MCF 10A (cell line): ENCODE data around the gene FLNC. TPM values are rescaled to one million over a fixed set of nuclear protein-coding genes. Genes with fewer than 3 reads are reported as not detected.

ENCODE experiments used
- BruUV-seq: library from RNA; stranded (reverse); fragments of 400-500 nt; replicated peaks from 2 replicates; lab custom pipeline; 2021; lab: Mats Ljungman, UMichigan
- CTCF ChIA-PET: fragments of 300-600 bp; sonication (Branson Sonifier 250); formaldehyde crosslinking; extraction: SDS; loops from one replicate; lab custom pipeline; 2021; ENCODE audit warnings: antibody characterized with exemption, inconsistent platforms; lab: Yijun Ruan, JAX
- POLR2A ChIA-PET: fragments of 300-600, 350-650 bp; sonication (Branson Sonifier 250); formaldehyde crosslinking; extraction: SDS; loops from one replicate; lab custom pipeline; 2020; ENCODE audit warnings: antibody characterized with exemption, inconsistent platforms; lab: Yijun Ruan, JAX
- DNase-seq: peaks from one replicate; pipeline ENCODE4 v3.0.0-alpha.2; 2018; ENCODE audit not compliant: unreplicated experiment
- H3K27ac Mint-ChIP-seq: one replicate; pipeline ENCODE4 v1.8.0; 2022; ENCODE audit warnings: mild to moderate bottlenecking, low read depth, mixed read lengths; ENCODE audit not compliant: unreplicated experiment
- H3K27me3 Mint-ChIP-seq: one replicate; pipeline ENCODE4 v1.8.0; 2022; ENCODE audit warnings: mixed read lengths; ENCODE audit not compliant: insufficient read depth, unreplicated experiment
- H3K36me3 Mint-ChIP-seq: one replicate; pipeline ENCODE4 v1.8.0; 2022; ENCODE audit warnings: mild to moderate bottlenecking, moderate library complexity, mixed read lengths; ENCODE audit not compliant: insufficient read depth, unreplicated experiment
- H3K4me1 Mint-ChIP-seq: one replicate; pipeline ENCODE4 v1.8.0; 2022; ENCODE audit warnings: mixed read lengths; ENCODE audit not compliant: insufficient read depth, unreplicated experiment
- H3K4me3 Mint-ChIP-seq: one replicate; pipeline ENCODE4 v1.8.0; 2022; ENCODE audit warnings: mild to moderate bottlenecking, moderate library complexity, mixed read lengths; ENCODE audit not compliant: unreplicated experiment
- H3K9me3 Mint-ChIP-seq: one replicate; pipeline ENCODE4 v1.8.0; 2022; ENCODE audit warnings: mixed read lengths; ENCODE audit not compliant: unreplicated experiment
- CTCF ChIP-seq: fragments of 200-600 bp; IDR thresholded peaks from one replicate; pipeline ENCODE4 v1.8.0; 2022; ENCODE audit warnings: antibody characterized with exemption, mild to moderate bottlenecking; ENCODE audit not compliant: unreplicated experiment
- intact Hi-C: fragments of 100-400 bp; cut with micrococcal nuclease; formaldehyde crosslinking; loops from 2 replicates; pipeline ENCODE4 v1.14.1; 2022
- total RNA-seq: library from RNA; stranded (reverse); gene quantifications from 2 replicates; pipeline ENCODE4 v1.2.3, GENCODE V29; 2022

Gene FLNC
- total RNA-seq, 1 experiment from 2014 or later = 0.28 TPM

GRCh38 chr7:128811631-128812430 is 18.4 kb upstream of the FLNC start:
- Mint-ChIP-seq H3K9me3 (no peaks in the 10 kb centered on the region), H3K27ac (no peak overlapping the region), H3K27me3 (peaks cover 20% of the 10 kb centered on the region), H3K4me3 (no peak overlapping the region), H3K36me3 (peaks cover 11% of the 10 kb centered on the region), H3K4me1 (peaks cover 6% of the 10 kb centered on the region)
- CTCF ChIA-PET = no interaction called here
- no peak for TF ChIP-seq CTCF
- DNase-seq = no peak
- BruUV-seq = no TSS peak
- POLR2A ChIA-PET = no interaction called here
- intact Hi-C loops = no loop called here

GRCh38 chr7:128812514-128813168 is 17.6 kb upstream of the FLNC start:
- Mint-ChIP-seq H3K9me3 (no peaks in the 10 kb centered on the region), H3K36me3 (peaks cover 10% of the 10 kb centered on the region), H3K27ac (no peak overlapping the region), H3K4me1 (peaks cover 6% of the 10 kb centered on the region), H3K4me3 (no peak overlapping the region), H3K27me3 (peaks cover 27% of the 10 kb centered on the region)
- no TSS peak for BruUV-seq
- intact Hi-C loops = no loop called here
- TF ChIP-seq CTCF = no peak
- POLR2A ChIA-PET = interaction anchor here (0.6 to 1.4 kb wide), 2 partner anchors 11 to 1011 kb away, joined by 3 to 4 read pairs; no protein-coding TSS in a partner anchor
- DNase-seq = no peak
- CTCF ChIA-PET = no interaction called here

GRCh38 chr7:128814499-128814898 is 15.7 kb upstream of the FLNC start:
- TF ChIP-seq CTCF = no peak
- Mint-ChIP-seq H3K4me1 (peaks cover 6% of the 10 kb centered on the region), H3K36me3 (peaks cover under 1% of the 10 kb centered on the region), H3K9me3 (no peaks in the 10 kb centered on the region), H3K4me3 (no peak overlapping the region), H3K27me3 (peaks cover 45% of the 10 kb centered on the region), H3K27ac (no peak overlapping the region)
- no peak for DNase-seq
- CTCF ChIA-PET = no interaction called here
- BruUV-seq = no TSS peak
- POLR2A ChIA-PET = no interaction called here
- intact Hi-C loops = no loop called here

GRCh38 chr7:128815289-128815942 is 14.8 kb upstream of the FLNC start:
- no TSS peak for BruUV-seq
- DNase-seq = no peak
- POLR2A ChIA-PET = interaction anchor here (0.6 kb wide), 1 partner anchor 84 kb away, joined by 3 read pairs; no protein-coding TSS in a partner anchor
- H3K27ac Mint-ChIP-seq = no peak overlapping the region
- peaks cover 6% of the 10 kb centered on the region for H3K4me1 Mint-ChIP-seq
- H3K27me3 Mint-ChIP-seq = peaks cover 54% of the 10 kb centered on the region
- intact Hi-C loops = no loop called here
- no peaks in the 10 kb centered on the region for H3K36me3 Mint-ChIP-seq
- no peak overlapping the region for H3K4me3 Mint-ChIP-seq
- CTCF ChIA-PET = no interaction called here
- no peak for TF ChIP-seq CTCF
- no peaks in the 10 kb centered on the region for H3K9me3 Mint-ChIP-seq
